Smooth muscle cell (in vitro differentiated cells): ENCODE data around the gene SHISA6. TPM values are rescaled to one million over a fixed set of nuclear protein-coding genes. Genes with fewer than 3 reads are reported as not detected.

Experiments
- DNase-seq: peaks from one replicate; lab custom pipeline; 2025; ENCODE audit not compliant: unreplicated experiment; lab: John Stamatoyannopoulos, UW
- H2AFZ ChIP-seq: fragments of 200-600 bp; sonication (generic); 2 replicates; pipeline ENCODE4 v1.6.0; 2016; ENCODE audit warnings: antibody characterized with exemption, low read depth, mild to moderate bottlenecking
- H3F3A ChIP-seq: fragments of 200-600 bp; sonication (generic); 2 replicates; pipeline ENCODE4 v1.6.0; 2017; ENCODE audit warnings: antibody characterized with exemption, low read depth
- H3K27ac ChIP-seq: fragments of 200-600 bp; sonication (generic); 2 replicates; pipeline ENCODE4 v1.5.1; 2016; ENCODE audit warnings: low read depth, mild to moderate bottlenecking
- H3K27me3 ChIP-seq: fragments of 200-600 bp; sonication (generic); 2 replicates; pipeline ENCODE4 v1.6.1; 2016; ENCODE audit warnings: low read depth, mild to moderate bottlenecking
- H3K36me3 ChIP-seq: fragments of 200-600 bp; sonication (generic); 2 replicates; pipeline ENCODE4 v1.5.1; 2016; ENCODE audit warnings: low read depth
- H3K4me1 ChIP-seq: fragments of 200-600 bp; sonication (generic); 2 replicates; pipeline ENCODE4 v1.5.1; 2016; ENCODE audit warnings: low read depth
- H3K4me2 ChIP-seq: fragments of 200-600 bp; sonication (generic); 2 replicates; pipeline ENCODE4 v1.6.0; 2016; ENCODE audit warnings: mild to moderate bottlenecking
- H3K4me3 ChIP-seq: fragments of 200-600 bp; sonication (generic); 2 replicates; pipeline ENCODE4 v1.5.1; 2016; ENCODE audit warnings: mild to moderate bottlenecking
- H3K79me2 ChIP-seq: fragments of 200-600 bp; sonication (generic); 2 replicates; pipeline ENCODE4 v1.6.0; 2016; ENCODE audit warnings: low read depth, mild to moderate bottlenecking
- H3K9ac ChIP-seq: fragments of 200-600 bp; sonication (generic); 2 replicates; pipeline ENCODE4 v1.6.0; 2016; ENCODE audit warnings: low read depth
- H3K9me3 ChIP-seq: fragments of 200-600 bp; sonication (generic); replicated peaks from 2 replicates; pipeline ENCODE4 v1.5.1; 2016; ENCODE audit warnings: low read depth
- H4K20me1 ChIP-seq: fragments of 200-600 bp; sonication (generic); 2 replicates; pipeline ENCODE4 v1.6.0; 2016; ENCODE audit warnings: low read depth
- CTCF ChIP-seq: fragments of 200-600 bp; sonication (generic); IDR thresholded peaks from 2 replicates; pipeline ENCODE4 v1.5.1; 2017; ENCODE audit warnings: borderline replicate concordance, mild to moderate bottlenecking, antibody characterized with exemption; ENCODE audit not compliant: insufficient read depth, poor library complexity, severe bottlenecking
- WGBS: methylation state at CpG from one replicate; pipeline ENCODE4 v1.1.7; 2016; ENCODE audit warnings: low lambda C conversion rate; 5-methylcytosine and 5-hydroxymethylcytosine counted together
- polyA plus RNA-seq: library from polyadenylated mRNA; unstranded; fragments of >200 nt; fragmentation: Nextera tagmentation; extraction: Ambion mirVana; gene quantifications from 2 replicates; pipeline ENCODE4 v1.2.1, GENCODE V29; 2016
- total RNA-seq: library from RNA; depleted of rRNA; stranded (reverse); fragments of >200 nt; gene quantifications from 2 replicates; pipeline ENCODE4 v1.2.3, GENCODE V29; 2014

Gene SHISA6
- total and polyA plus RNA-seq, 2 experiments from 2014 or later, result 0.04 to 0.35 TPM

- no peaks in the 10 kb centered on the region for H3K36me3 ChIP-seq
These were observed 87.8 kb downstream of the SHISA6 start for GRCh38 chr17:11328770-11329169.

GRCh38 chr17:11330006-11330405 lies 89.0 kb downstream of the SHISA6 start:
- H4K20me1 ChIP-seq, result no peaks in the 10 kb centered on the region
- H3K9me3 ChIP-seq, result no peaks in the 10 kb centered on the region
- 83% methylated on average over 4 of the region's 4 CpGs for WGBS
- H3K4me2 ChIP-seq, result no peak overlapping the region
- H2AFZ ChIP-seq, result no peak overlapping the region
- no peak overlapping the region for H3K9ac ChIP-seq
- no peaks in the 10 kb centered on the region for H3K79me2 ChIP-seq
- H3K27ac ChIP-seq, result peak overlapping the region; percentile 32
- H3K4me1 ChIP-seq, result peaks cover 21% of the 10 kb centered on the region
- no peaks in the 10 kb centered on the region for H3K27me3 ChIP-seq
- TF ChIP-seq CTCF, result no peak
- DNase-seq, result no peak
- peaks cover 9% of the 10 kb centered on the region for H3F3A ChIP-seq
- no peaks in the 10 kb centered on the region for H3K36me3 ChIP-seq
- no peak overlapping the region for H3K4me3 ChIP-seq

More at GRCh38 chr17:11328770-11329169, 87.8 kb downstream of the SHISA6 start:
- Histone ChIP-seq H3K9ac (no peak overlapping the region), H3K4me3 (no peak overlapping the region), H4K20me1 (no peaks in the 10 kb centered on the region), H3K9me3 (no peaks in the 10 kb centered on the region), H3F3A (peaks cover 9% of the 10 kb centered on the region), H3K27ac (no peak overlapping the region), H3K79me2 (no peaks in the 10 kb centered on the region), H2AFZ (no peak overlapping the region), H3K4me1 (peaks cover 21% of the 10 kb centered on the region), H3K27me3 (no peaks in the 10 kb centered on the region), H3K4me2 (peak overlapping the region; percentile 66)
- no peak for DNase-seq
- no peak for TF ChIP-seq CTCF
- WGBS, result 75% methylated on average over 2 of the region's 2 CpGs

GRCh38 chr17:11330826-11331225 lies 89.8 kb downstream of the SHISA6 start:
- no peak overlapping the region for H3K9ac ChIP-seq
- H3K4me2 ChIP-seq, result peak overlapping the region; percentile 75
- H3K4me3 ChIP-seq, result no peak overlapping the region
- no peak overlapping the region for H2AFZ ChIP-seq
- DNase-seq, result no peak
- peaks cover 21% of the 10 kb centered on the region for H3K4me1 ChIP-seq
- no peaks in the 10 kb centered on the region for H4K20me1 ChIP-seq
- peak overlapping the region; percentile 32 for H3K27ac ChIP-seq
- no peak for TF ChIP-seq CTCF
- H3K9me3 ChIP-seq, result no peaks in the 10 kb centered on the region
- no peaks in the 10 kb centered on the region for H3K36me3 ChIP-seq
- 22% methylated on average over 8 of the region's 8 CpGs for WGBS
- no peaks in the 10 kb centered on the region for H3K27me3 ChIP-seq
- H3K79me2 ChIP-seq, result no peaks in the 10 kb centered on the region
- H3F3A ChIP-seq, result peaks cover 9% of the 10 kb centered on the region

GRCh38 chr17:11331547-11332513 lies 90.8 kb downstream of the SHISA6 start:
- Histone ChIP-seq H3K79me2 (no peaks in the 10 kb centered on the region), H3K27me3 (no peaks in the 10 kb centered on the region), H3K27ac (no peak overlapping the region), H3K4me1 (peaks cover 21% of the 10 kb centered on the region), H3K4me2 (peak overlapping the region; percentile 75), H4K20me1 (no peaks in the 10 kb centered on the region), H3F3A (peaks cover 9% of the 10 kb centered on the region), H2AFZ (no peak overlapping the region), H3K9ac (no peak overlapping the region), H3K36me3 (no peaks in the 10 kb centered on the region), H3K9me3 (no peaks in the 10 kb centered on the region), H3K4me3 (no peak overlapping the region)
- DNase-seq, result no peak
- 62% methylated on average over 14 of the region's 15 CpGs for WGBS
- no peak for TF ChIP-seq CTCF
